ENCODE data around the gene CENPB.

DNA sequence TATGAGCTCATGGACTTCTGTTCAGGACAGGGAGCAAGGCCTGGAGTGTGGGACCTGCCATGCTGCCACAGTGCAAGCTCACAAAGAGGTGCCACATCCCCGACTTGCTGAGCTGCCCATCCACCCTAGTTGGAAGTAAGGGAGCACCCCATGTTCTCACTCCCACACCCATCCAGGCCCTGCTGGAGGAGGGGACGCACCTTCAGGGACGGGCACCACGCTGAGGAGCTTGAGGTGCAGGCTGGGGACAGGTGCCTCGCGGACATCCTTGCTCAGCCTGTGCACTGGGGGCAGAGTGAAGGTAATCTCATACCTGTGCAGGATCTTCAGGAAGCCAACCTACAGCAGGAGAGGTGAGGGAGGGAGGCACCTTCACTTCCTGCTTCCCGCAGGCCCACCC, 31.3 kb downstream of the CENPB start:
- TF ChIP-seq, protein P1, sequence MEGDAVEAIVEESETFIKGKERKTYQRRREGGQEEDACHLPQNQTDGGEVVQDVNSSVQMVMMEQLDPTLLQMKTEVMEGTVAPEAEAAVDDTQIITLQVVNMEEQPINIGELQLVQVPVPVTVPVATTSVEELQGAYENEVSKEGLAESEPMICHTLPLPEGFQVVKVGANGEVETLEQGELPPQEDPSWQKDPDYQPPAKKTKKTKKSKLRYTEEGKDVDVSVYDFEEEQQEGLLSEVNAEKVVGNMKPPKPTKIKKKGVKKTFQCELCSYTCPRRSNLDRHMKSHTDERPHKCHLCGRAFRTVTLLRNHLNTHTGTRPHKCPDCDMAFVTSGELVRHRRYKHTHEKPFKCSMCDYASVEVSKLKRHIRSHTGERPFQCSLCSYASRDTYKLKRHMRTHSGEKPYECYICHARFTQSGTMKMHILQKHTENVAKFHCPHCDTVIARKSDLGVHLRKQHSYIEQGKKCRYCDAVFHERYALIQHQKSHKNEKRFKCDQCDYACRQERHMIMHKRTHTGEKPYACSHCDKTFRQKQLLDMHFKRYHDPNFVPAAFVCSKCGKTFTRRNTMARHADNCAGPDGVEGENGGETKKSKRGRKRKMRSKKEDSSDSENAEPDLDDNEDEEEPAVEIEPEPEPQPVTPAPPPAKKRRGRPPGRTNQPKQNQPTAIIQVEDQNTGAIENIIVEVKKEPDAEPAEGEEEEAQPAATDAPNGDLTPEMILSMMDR (IDR thresholded peaks at IDR 0.05; ENCODE audit: low read length), result no peak
- TF ChIP-seq EZH2 (IDR thresholded peaks at IDR 0.05; ENCODE audit: borderline replicate concordance, low read length), result no peak
